Measurements from ENCODE around the gene GOLGA6L7.
"Not testable (repeated sequence)": the region's sequence is repeated elsewhere in the genome, so short reads cannot be mapped to it uniquely, and the experiment has no call there.

The GOLGA6L7 gene

DNA sequence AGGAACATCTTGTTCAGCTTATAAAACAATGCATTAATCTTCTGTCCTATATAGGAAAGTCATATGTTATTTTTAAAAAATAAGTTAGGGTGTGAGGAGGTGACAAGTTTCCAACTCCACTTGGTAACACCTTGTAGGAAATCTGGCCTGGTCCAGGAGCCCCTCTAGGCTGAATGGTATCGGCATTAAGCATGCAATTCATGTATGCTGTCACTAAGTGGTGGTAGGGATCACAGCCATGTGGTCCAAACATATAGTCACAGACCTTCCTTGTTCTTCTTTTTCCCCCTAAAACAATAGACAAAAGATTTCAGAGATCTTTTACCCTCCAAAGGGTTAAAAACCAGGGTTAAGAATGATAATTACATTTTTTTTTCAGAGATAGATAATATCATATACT is 33.2 kb upstream of the GOLGA6L7 start:
- FAIRE-seq, result no peak

DNA sequence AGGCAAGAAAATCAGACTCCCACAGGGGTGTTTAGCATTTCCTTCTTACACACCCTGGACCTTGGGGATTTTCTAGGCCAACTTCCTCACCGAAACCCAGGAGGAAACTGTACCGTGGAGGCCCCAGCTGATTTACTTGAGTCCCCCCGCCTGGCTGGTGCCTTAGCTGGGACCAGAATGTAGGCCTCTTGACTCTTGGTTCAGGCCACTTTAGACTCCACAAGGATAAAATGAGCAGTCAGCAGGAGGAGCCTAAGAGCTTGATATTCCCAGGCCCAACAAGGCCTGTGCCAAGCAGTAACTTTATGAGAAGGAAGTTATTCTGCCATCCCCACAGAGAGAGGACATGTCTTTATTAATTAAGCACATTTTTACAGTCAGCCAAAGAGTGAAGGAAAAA is 32.7 kb upstream of the GOLGA6L7 start:
- no peak for FAIRE-seq

DNA sequence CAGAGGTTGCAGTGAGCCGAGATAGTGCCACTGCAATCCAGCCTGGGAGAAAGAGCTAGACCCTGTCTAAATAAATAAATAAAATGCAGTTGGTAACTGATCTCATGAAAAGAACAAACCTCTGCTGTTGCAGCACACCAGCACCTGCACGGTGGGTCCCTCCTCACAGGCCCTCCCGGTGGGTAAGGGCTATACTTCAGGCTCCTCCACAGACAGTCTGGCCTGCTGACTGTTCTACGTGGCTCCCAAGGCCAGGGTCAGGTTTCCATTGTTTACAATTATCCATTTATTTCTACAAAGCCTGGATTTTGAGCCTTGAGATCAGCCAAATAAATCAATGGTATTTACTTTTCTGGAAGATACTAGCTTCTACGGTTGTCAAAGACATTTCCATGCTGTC is 32.2 kb upstream of the GOLGA6L7 start:
- FAIRE-seq, result no peak

DNA sequence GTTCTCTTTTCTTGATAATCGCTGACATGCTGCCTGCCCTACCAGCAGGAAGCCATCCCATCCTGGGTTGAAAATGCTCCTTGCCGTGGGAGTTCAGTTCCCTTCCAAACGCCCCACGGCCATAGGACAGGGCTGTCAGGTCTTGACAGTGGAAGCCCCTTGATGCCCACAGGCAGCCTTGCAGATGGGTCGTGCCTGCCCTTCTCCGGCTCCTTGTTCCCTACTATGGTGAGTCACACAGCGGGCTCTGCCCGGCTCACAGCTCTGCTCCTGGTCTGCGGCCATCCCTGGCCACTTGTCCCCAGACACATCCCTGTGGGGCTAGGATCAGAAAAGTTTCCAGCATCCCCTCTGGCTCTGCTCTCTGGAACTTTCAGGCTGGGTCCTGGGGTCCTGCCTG is 31.1 kb upstream of the GOLGA6L7 start:
- FAIRE-seq, result no peak

DNA sequence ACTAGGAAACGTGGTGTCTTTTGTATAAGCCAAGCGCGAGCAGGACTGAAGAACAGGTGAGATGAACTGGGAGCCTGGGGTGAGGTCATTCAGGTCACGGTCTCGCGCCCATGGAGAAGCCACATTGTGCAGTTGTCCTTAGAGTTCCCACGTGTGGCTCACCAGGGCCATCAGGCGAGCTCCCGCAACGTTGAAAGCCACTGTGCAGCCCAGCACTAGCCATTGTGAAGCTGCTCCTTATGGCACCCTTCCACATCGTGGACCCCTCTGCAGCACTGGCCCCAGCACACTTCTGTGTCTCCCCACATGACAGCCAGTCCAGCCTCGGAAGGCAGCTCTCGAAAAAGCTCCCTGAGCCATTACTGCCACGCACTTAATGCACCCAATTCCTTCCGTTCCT is 29.8 kb upstream of the GOLGA6L7 start:
- no peak for FAIRE-seq

DNA sequence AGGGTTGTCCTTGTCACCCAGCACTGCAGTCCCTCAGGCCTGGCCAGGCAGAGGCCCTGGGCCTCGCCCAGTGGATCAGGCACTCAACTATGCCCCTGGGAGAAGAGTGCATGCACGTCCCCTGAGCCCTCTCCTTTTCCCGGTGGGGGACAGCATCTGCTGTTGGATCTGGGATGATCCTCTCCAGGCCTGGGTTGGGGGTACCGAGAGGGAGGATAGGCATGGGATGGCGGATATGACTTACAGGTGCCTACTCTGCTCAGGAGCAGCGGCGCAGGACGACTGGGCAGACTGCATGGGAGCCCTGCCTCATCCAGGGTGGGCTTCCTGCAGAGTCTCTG is 28.4 kb upstream of the GOLGA6L7 start:
- FAIRE-seq, result no peak

DNA sequence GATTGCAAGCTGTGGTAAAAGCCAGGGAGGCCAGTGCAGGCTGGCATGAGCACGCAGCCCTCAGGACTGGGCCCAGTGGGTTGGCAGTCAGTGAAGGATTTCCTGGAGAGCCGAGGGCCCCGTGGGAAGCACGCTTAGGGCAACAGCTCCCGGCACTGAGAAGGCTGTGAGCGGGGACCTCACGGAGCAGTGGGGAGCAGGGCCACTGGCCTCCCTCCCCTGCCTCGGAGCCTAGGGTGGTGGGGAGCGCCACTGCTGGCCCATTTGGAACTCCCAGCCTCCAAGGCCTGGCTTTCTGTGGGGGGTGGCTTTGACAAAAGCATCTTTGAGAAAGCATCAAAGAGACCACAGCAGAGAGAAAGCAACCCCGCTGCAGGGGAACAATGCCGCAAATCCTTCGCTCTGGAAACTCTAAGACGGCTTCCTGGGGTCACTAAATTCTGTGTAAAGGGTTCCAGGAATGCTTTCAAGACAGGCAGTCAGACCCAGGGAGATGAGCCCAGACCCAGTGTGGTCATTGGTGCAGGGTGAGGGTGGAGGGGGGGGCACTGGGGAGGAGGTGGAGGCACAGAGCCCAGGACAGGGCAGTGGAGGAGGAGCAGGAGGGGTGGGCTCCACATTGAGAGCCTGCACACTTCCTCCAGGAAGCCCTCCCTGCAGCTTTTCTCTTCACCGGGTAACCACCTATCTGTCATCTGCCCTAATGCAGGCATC is 27.8 kb upstream of the GOLGA6L7 start:
- no peak for FAIRE-seq

DNA sequence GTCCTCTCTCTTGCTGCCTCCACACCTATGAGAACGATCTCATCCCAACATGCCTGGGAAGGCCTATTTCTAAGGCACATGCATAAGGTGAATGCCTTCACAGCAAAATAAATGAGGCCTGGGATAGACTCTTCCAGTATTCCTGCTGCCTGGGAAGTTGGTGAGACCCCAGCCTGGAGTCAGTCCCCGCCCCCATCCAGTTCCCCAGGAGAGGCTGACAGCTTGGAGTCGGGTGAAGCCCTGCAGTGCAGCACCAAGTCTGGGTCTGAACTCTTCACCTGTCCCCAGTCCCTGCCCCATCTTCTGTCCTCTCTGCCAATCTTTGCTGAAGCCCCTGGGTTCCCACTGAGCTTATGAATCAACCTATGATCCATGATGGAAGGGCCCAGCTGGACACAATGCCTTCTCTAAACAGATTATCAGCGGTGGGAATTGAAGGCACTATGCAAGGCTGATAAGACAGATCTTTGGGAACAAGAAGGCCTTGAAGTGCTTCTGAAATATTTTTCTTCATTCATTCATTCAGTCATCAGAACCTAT is 27.1 kb upstream of the GOLGA6L7 start:
- FAIRE-seq, result no peak

DNA sequence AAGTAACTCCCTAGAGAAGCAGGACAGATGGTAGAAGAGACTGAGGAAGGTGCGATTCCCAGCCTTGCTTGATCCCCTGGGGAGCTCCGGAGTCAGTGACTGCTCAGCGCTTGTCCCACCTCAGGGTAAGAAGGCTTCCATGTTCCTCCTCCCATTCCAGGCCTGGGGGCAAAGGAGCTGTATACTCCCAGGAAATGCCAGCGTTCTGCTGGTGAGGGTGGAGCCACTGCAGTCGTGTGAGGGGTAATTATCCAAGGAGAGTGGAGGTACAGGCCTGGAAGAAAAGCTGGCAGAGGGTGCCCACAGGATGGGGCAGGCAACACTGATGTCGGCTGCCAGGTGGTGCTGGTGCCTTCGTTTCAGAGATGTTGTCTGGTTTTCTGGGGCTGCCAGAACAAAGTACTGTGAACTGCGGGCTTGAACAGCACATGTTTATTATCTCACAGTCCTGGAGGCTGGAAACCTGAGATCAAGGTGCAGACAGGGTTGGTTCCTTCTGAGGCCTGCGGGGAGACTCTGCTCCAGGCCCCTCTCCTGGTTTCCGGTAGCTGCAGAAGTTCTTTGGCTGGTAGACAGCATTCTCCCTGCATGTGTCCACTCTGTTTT is 25.2 kb upstream of the GOLGA6L7 start:
- no peak for FAIRE-seq

DNA sequence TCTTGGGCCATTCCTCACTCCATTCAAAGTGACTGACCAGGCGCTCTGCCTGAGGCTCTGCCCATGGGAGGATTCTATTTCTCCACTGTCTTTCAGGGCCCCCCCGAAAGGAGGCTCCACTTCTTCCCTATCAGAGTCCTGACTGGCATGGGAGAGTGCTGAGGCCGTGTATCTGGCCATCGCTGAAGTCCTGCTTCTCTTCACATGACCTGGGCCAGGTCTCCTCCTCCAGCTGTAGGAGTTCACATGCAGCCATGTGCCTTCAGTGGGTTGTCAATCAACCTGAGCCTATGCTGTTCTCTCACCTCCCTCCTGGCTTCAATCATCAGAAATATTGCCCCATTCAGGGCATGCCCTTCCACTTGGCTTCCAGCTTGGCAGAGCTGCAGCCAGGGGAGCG is 24.6 kb upstream of the GOLGA6L7 start:
- no peak for FAIRE-seq

DNA sequence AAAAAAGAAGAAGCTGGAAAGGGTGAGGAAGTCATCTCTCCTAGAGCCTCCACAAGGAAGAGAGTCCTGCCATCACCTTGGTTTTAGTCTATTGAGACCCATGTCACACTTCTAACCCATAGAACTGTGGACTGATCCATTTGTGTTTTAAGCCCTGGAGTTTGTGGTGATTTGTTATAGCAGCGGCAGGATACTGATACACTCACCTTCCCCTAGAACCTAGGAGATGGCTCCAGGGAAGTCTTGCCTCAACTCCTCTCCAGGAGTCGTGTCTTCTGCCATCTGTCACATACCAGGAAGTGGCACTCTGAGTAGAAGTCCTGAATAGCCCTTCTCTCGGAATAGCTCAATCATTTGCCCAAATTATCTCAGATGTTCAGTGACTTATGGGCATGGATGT is 22.7 kb upstream of the GOLGA6L7 start:
- FAIRE-seq, result no peak

DNA sequence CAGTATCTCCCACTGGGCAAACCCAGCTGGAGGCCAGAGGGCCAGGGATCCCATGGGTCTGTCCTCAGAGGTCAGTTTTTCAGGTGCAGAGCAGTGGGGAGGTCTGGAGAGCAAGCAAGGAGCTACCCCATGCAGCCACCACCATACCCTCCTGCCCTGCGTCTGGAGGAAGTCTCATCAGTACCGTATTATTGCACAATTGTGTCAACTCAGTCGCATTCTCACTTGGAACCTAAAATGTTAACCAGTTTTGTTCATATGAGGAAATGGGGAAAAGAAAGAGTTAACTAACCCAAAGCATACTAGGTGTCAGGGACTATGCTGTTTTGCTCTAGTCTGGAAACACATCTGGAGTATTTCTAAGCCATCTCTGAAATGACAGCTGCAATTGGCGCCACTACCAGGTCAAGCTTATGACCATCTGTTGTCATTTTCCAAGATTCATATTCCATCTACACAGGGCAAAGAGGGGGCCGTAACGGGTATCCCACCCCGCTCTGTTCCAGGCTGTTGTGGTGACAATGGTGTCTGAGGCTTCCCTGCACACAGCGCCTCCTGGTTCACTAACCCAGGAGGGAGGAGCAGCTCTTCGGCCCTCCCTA is 20.4 kb upstream of the GOLGA6L7 start:
- FAIRE-seq, result no peak

DNA sequence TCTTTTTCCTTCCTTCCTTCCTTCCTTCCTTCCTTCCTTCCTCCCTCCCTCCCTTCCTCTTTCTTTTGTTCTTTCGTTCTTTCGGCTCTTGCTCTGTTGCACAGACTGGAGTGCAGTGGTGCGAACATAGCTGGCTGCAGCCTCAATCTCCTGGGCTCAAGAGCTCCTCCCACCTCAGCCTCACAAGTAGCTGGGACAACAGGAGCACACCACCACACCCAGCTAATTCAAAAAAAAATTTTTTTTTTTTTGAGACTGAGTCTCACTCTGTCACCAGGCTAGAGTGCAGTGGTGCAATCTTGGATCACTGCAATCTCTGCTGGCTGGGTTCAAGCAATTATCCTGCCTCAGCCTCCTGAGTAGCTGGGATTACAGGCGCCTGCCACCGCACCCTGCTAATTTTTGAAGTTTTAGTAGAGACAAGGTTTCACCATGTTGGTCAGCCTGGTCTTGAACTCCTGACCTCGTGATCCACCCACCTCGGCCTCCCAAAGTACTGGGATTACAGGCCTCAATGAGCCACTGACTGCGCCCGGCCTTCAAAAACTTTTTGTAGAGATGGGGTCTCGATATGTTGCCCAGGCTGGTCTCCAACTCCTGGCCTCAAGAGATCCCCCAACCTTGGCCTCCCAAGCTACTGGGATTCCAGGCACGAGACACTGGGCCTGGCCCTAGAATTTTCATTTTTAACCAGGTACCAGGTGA is 13.3 kb upstream of the GOLGA6L7 start:
- not testable (repeated sequence) for FAIRE-seq

DNA sequence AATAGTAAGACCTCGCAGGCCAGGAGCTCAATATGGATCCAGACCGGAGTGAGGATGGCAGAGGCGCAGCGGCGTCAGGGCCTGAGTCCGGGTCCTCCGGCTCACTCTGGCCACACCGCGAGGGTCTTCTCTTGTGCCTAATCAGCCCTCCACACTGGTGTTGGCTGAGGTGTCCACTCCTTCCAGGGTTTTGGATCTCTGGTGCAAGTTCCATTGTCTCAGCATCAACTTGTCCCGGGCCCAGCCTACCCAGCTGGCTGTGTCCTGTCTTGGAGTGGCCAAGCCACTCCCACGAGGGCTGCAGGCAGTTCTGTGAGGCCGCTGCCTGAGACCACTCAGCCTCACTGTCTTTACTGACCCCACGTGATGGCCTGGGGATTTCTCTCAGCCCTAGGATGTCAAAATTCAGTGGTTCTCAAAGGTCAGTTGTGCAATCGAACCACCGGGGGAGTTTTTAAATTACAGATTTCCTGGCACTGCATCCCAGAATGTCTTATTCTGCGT is 12.6 kb upstream of the GOLGA6L7 start:
- FAIRE-seq, result no peak

DNA sequence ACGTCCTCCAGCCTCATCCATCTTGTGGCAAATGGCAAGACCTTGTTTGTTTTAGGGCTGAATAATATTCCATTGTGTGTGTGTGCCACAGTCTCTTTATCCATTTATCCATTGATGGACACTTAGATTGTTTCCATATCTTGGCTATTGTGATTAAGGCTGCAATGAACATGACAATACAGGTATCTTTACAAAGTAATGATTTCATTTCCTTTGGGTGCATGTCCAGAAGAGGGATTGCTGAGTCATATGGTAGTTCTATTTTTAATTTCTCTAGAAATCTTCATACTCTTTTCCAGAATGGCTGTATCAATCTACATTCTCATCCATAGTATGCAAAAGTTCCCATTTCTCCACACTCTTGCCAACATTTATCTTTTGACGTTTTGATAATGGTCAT is 6.1 kb upstream of the GOLGA6L7 start:
- FAIRE-seq, result not testable (repeated sequence)

DNA sequence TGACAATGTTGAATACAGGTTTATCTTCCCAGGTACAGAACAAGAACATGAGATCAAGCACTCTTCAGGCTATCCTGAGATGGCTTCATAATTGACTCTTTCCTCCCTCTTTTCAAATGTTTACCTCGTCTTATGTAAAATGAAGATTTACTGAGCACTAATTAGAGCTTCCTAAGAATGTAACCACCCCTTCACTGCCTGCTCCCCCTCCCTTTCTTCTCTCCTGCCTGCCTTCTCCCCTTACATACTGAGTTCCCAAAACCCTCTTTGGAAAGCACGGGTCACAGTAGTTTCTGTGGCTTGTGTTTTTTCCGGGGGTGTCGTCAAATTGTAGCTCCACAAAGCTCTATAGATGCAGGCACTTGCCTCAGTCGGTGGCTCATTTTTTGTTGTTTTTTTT is 5.2 kb upstream of the GOLGA6L7 start:
- FAIRE-seq, result not testable (repeated sequence)

DNA sequence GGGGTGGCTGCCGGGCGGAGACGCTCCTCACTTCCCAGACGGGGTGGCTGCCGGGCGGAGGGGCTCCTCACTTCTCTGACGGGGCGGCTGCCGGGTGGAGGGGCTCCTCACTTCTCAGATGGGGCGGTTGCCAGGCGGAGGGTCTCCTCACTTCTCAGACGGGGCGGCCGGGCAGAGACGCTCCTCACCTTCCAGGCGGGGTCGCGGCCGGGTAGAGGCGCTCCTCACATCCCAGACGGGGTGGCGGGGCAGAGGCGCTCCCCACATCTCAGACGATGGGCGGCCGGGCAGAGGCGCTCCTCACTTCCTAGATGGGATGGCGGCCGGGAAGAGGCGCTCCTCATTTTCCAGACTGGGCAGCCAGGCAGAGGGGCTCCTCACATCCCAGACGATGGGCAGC is 1.3 kb upstream of the GOLGA6L7 start:
- FAIRE-seq, result not testable (repeated sequence)

DNA sequence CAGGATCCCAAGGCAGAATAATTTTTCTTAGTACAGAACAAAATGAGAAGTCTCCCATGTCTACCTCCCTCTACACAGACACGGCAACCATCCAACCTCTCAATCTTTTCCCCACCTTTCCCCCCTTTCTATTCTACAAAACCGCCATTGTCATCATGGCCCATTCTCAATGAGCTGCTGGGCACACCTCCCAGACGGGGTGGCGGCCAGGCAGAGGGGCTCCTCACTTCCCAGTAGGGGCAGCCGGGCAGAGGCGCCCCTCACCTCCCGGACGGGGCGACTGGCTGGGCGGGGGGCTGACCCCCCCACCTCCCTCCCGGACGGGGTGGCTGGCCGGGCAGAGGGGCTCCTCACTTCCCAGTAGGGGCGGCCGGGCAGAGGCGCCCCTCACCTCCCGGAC is 827 bp upstream of the GOLGA6L7 start:
- FAIRE-seq, result not testable (repeated sequence)

DNA sequence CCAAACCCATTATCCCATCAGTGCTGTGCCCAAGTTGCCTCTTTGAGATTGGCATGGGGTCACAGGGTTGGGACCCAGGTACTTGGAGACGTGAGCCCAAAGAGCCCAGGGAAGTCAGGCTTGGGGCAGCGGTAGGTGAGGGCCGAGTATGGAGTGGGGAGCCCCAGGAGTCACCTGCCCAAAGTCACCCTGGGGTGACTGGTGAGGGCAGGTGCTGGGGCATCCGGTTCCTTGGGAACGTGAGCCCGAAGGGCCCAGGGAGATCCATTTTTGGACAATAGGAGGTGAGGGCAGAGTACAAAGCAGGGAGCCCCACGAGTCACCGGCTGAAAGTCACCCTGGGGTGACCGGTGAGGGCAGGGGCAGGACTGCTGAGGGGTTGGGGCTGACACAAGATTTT is 485 bp downstream of the GOLGA6L7 start:
- FAIRE-seq, result not testable (repeated sequence)

DNA sequence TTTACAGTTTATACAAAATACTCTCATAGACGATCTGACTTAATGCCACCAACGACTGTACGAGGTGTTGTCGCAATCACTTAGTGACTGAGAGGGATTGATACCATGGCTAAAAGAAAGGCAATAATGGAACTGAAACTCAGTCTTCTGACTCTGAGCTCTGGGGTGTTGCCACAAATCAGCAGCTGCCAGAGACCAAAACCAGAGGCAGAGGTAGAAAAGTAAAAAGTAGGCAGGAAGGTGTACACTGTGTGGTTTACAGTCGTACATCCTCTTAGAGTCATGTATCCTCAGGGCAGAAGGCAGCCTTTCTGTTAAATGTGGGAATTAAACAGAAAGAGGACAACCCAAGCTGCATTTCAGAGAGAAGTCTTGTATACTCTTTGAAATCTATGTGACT is 1.2 kb downstream of the GOLGA6L7 start:
- FAIRE-seq, result not testable (repeated sequence)

DNA sequence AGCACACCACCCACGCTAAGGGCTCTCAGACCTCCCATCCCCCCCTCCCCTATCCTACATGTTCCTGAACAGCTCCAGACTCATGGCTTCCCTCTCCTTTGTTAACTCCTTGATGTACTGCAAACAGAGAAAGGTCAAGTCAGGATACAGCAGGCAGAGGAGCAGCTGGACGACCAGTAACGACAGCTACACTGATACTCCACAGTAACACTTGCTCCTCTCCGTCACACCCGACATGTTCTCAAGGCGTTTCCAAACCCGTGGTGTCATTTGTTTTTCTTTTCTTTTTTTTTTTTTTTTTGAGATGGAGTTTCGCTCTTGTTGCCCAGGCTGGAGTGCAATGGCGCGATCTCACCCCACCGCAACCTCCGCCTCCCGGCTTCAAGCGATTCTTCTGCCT is 4.3 kb downstream of the GOLGA6L7 start:
- FAIRE-seq, result not testable (repeated sequence)

DNA sequence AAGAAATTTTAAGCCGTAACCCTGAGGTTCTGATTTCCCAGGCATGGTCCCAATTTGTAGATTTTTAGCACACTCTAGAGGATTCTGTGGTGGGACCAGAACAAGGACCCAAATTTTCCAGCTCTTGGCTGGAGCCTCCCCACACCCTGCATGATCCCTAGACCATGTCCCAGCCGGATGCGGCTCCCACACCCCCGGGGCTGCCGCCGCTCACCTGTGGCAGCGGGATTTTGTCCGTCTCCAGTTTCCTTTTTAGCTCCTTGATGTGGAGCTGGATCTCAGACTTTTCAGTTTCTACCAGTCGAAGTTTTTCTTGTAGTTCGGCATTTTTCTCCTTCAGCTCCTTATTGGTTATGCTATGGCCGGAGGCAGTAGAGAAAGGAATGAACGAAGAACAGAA is 4.9 kb downstream of the GOLGA6L7 start:
- not testable (repeated sequence) for FAIRE-seq

DNA sequence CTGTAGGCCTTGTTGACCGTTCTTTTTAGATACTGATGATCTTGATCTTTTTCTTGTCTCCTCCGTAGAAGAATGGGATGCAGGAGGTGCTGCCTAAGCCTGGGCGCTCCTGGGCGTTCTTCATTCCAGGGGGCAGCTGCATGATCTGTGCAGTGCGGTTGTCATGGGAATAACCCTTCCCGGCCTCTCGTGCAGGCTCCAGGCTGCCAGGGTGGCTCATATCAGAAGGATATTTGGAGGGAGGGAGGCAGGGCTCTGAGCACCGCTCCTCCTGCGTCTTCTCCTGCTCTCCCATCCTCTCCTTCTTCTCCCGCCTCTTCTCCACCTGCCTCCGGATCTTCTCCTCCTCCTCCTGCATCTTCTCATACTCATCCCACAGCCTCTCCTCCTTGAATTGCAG is 6.2 kb downstream of the GOLGA6L7 start:
- not testable (repeated sequence) for FAIRE-seq
